Measurements from ENCODE around the gene EML6.
A peak's percentile ranks its signal among the peaks of the same experiment; 100 is the strongest.

EML6 gene

DNA sequence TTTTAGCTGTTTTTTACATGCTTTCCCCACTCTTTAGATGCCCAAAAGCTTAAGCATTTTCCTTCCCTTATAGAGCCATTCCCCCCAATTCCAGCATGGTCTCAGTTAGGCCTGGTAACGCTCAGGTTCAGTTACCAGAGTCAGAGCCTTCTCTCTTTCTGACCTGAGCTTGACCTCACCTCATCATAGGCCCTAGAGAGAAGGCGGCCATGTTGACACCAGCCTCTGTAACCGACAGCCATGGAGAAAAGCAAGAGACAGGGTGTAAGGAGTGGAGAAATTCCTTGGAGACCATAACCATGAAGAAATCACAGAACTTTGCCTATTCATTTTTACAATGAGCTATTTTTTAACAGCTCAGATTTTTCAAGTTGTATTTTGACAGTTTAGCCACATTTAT is 227.3 kb downstream of the EML6 start:
- no peak for DNase-seq

GRCh38 chr2:54952425-54952824 is 229.0 kb downstream of the EML6 start:
- no peak for DNase-seq

GRCh38 chr2:54952978-54953456 is 229.6 kb downstream of the EML6 start:
- no peak for DNase-seq

GRCh38 chr2:54954158-54954557 is 230.7 kb downstream of the EML6 start:
- no peak for DNase-seq

GRCh38 chr2:54954705-54955357 is 231.4 kb downstream of the EML6 start:
- no peak for DNase-seq

- DNase-seq: no peak
These were observed 232.1 kb downstream of the EML6 start for GRCh38 chr2:54955358-54956110.

- no peak for DNase-seq
These were observed 232.7 kb downstream of the EML6 start for GRCh38 chr2:54956111-54956627.

- peak; percentile 40 for DNase-seq
These were observed 234.0 kb downstream of the EML6 start for GRCh38 chr2:54957321-54957999.

DNA sequence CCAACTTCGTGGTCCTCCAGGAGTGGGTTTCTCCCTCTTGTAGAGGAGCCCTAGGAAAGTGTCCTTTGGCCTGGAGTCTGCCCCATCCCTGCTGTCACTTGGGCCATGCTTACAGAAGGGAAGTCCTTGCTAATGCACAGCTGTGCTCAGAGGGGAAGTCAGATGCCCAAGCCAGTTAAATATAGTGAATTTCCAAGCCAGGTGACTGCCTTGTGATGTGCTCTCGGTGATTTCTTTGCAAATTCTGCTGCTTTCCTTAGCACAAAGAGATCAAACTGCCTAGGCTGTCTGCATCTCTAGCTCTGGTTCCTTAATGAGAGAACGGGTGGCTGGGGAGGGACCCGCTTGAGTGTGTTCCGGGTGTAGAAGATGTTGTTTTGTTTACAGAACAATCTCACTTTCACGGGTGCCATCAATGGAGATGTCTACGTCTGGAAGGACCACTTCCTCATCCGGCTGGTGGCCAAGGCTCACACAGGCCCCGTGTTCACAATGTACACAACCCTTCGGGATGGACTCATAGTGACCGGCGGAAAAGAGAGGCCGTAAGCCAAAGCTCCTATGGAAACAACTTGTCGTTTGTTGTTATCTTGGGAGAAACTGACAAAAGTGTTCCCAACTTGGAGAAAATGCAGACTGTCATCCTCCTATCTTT is 235.4 kb downstream of the EML6 start:
- no peak for DNase-seq

DNA sequence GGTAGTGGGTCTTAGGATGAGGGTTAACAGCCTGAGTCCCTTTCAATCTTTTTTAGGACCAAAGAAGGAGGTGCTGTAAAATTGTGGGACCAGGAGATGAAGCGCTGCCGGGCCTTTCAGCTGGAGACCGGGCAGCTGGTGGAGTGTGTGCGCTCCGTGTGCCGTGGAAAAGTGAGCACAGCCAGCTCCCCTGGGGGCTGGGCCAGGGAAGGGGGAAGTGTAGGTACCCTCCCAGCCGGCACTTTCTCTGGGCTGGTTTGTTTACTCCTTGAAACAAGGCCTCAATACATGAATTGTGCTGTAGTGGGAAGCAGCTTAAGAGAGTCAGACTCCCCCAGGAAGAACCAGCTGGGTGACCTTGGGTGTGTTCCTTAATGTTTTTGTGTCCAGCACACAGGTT is 236.7 kb downstream of the EML6 start:
- DNase-seq: no peak

DNA sequence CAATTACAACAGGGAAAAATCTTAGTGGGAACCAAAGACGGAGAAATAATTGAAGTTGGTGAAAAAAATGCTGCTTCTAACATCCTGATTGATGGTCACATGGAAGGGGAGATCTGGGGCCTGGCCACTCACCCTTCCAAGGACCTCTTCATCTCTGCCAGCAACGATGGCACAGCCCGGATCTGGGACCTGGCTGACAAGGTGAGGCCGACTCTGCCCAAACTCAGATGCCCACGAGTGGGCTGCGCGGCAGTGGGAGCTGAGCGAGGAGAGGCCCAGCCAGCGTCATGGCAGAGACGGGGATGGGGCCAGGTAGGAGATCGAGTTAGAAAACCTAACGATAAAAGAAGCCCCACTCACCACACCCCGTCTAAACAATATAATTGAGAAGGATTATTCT is 239.0 kb downstream of the EML6 start:
- no peak for DNase-seq

GRCh38 chr2:54962935-54963440 is 239.5 kb downstream of the EML6 start:
- DNase-seq: no peak

- DNase-seq: no peak
These were observed 240.0 kb downstream of the EML6 start for GRCh38 chr2:54963476-54963875.

DNA sequence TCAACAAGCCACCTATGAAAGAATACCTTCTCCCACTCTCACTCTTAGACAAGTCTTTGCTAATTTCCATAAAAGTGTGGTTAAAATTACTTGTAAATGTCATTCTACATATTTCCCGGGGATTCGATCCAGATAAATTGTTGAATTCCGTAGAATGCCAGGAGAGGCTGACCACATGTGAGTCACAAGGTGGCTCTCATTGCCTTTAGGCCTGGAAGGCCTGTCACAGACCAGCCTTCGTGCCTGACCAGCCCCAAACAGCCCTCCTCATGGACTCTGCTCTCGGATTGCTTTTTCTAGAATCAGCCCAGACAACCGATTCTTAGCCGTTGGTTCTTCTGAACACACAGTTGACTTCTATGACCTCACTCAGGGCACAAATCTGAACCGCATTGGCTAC is 240.8 kb downstream of the EML6 start:
- DNase-seq: no peak

- no peak for DNase-seq
These were observed 241.4 kb downstream of the EML6 start for GRCh38 chr2:54964816-54965215.

- DNase-seq: no peak
These were observed 242.0 kb downstream of the EML6 start for GRCh38 chr2:54965425-54965824.

GRCh38 chr2:54966165-54966832 is 242.8 kb downstream of the EML6 start:
- peak; percentile 79 for DNase-seq

DNA sequence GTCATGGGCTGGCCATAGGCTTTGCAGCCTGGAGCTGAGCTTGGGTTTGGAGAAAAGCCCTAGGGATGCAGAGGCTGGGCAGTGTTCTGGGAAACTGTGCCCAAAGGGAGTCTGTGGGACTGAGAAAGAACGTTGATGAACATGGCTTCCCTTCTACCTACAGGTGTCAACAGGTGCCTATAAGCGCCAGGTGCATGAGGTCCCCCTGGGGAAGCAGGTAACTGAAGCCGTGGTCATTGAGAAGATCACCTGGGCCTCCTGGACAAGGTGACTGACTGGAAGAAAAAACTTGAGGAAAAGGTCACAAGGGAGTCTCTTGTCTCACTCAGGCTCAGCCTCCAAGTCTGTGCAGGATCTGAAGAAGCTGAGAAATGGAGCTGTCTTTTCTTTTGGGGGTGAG is 243.4 kb downstream of the EML6 start:
- peak; percentile 8 for DNase-seq

DNA sequence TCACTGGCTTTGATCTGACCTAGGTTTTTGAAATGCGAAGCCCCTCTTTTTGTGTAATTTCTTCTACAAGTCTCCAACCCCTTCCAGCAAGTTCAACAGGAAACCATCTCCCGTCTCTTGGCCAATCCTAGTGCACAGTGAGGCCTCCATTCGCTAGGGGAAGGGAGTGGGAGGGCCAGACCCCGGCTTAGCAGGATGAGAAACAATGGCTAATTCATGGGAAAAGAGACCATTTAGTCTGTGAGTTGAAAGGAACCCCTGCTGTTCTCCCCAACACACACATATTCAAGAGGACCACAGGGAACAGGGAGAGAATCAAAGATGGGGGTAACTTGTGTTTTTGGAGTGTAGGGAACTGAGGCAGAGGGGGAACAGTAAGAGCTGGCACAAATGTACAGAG is 243.8 kb downstream of the EML6 start:
- DNase-seq: no peak

DNA sequence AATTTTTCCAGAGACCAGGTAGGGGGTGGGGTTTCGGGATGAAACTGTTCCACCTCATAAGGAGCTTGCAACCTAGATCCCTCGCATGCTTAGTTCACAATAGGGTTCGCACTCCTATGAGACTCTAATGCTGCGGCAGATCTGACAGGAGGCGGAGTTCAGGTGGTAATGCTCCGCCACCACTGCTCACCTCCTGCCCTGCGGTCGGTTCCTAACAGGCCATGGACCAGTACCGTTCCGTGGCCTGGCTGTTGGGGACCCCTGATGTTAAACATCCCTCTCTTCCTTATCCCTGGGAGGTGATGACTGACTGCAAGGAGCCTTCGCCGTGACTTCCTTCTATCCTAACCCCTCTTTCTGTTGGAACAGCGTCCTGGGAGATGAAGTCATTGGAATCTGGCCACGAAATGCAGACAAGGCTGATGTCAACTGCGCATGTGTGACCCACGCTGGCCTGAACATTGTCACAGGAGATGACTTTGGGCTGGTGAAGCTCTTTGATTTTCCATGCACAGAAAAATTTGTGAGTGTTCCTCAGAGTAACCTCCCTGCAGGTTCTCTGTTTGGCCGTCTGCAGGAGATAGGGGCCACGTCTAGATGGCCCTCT is 244.4 kb downstream of the EML6 start:
- no peak for DNase-seq

DNA sequence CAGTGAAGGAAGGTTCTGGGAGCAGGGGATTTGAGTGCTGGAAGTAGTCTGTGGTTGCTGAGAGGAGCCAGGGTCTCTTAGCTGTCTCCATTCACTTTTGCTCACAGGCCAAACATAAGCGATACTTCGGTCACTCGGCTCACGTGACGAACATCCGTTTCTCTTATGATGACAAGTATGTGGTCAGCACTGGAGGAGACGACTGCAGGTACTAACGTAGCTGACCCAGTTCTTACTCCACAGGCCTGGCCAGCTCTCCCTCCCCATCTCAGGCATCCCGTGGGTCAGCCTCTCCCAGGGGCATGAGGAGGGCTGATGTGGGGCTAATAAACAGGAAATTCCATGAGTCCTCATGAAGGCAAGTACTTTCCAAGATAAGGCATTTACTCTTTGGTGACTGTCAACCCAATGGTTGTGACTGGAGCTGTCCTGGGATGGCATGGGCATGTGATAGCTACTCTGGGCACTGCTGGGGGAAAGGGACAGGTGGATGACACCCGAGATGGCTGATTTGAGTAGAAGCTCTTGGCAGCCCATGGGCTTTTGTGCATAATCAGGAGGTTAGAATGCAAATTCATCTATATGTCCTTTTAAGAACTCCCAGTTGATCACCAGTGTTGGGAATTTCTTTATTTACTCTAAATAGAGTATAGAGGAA is 245.2 kb downstream of the EML6 start:
- DNase-seq: no peak
